ENCODE measurements around the gene ADGRF3.
"Not testable (repeated sequence)": the region's sequence is repeated elsewhere in the genome, so short reads cannot be mapped to it uniquely, and the experiment has no call there.

ADGRF3 gene

DNA sequence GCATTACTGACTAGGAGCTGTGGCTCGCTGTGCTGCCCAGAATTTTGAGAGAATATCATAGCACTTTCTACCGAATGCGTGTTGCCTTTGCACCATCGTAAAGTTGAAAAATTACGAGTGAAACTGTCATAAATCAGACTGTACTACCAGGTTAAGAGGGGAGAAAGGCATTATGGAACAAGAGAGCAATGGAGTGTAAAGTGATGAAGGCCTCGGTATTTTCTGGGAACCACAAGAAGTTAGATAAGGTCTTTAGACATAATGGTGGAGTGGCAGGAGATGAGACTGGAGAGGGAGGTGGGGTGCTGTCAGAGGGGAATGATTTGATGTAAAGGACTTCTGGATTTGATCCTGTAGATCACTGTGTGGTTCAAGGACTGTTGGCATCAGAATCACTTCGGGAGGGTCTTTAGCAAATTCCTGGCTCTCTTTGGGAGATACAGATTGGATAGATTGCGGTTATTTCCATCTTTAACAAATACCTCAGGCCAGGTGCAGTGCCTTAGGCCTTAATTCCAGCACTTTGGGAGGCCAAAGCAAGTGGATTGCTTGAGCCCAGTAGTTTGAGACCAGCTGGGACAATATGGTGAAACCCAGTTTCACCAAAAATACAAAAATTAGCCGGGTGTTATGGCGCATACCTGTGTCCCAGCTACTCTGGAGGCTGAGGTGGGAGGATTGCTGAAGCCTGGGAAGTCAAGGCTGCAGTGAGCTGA is 4.9 kb upstream of the ADGRF3 start:
- DNase-seq, result no peak

- no peak for DNase-seq
These were observed 3.1 kb upstream of the ADGRF3 start for GRCh38 chr2:26349690-26350089.

DNA sequence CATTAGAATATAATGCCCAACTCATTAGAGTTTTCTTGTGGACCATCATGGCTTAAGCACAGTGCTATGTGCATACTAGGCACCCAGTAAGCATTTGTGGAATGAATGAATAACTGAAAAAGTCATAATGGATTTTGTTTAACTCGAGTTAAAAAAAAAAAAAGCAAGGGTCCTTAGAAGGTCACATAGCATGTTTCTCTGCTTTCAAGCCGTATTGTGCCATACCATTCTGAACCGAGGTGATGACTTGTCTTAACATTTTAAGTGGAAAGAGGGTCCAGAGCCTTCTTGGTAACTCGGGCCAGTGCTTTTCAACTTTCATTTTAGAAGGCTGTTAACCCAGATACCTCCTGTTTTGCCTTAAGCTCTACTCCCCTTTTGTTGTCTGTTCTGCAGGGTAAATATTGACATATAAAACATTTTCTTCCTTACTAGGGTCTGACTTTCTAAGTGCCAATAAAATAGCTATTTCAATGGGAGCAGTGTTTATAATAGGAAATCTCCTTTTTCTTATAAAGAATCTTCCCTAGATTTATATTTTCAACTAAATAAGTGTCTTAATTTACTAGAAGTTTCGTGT is 787 bp upstream of the ADGRF3 start:
- no peak for DNase-seq

DNA sequence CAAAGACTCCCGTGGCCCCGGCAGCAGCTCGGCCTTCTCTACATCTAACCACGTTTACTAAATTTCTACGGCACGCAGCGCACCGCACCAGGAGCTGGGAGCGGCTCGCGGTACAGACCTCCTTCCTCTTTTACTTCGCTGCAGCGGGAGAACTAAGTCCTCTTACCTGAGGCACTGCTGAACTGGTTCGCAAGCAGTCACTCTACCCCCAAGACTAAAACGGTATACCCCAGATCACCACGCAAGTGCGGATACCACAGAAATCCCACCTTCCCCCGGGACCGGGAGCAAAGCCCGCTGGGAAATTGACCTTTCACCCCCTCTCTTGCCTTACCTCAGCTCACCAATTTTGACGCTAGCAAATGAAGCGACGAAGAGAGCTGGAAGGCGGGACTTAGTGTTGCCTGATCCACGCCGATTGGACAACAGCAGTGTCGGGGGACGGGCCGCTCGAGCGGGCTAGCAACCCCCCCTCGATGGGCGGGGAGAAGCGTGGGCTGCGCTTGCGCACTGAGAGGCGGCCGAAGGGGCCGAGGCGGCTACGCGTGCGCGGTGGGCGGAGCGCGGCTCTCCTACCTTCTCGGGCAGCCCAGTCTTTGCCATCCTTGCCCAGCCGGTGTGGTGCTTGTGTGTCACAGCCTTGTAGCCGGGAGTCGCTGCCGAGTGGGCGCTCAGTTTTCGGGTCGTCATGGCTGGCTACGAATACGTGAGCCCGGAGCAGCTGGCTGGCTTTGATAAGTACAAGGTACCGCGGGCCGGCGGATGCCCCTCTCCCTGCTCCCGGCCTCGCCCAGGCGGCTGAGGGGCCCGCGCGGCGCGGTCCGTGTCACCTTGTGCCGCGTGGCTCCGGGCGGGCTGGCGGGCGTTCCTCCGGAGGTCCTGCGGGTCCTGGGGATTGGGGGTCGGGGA is 790 bp downstream of the ADGRF3 start, which contains the start of gene SELENOI:
Gene SELENOI (plus strand): TSS at position 599 of the 909 bp plus-strand sequence. CDS start 90 bp downstream, at position 689.
- peak; percentile 100 for DNase-seq

- no peak for DNase-seq
These were observed 1.4 kb downstream of the ADGRF3 start for GRCh38 chr2:26345283-26345544.

GRCh38 chr2:26344581-26345282 is 1.9 kb downstream of the ADGRF3 start:
- DNase-seq, result peak; percentile 89

- DNase-seq, result no peak
These were observed 5.8 kb downstream of the ADGRF3 start for GRCh38 chr2:26340831-26341230.

GRCh38 chr2:26337298-26337697 is 9.3 kb downstream of the ADGRF3 start:
- no peak for DNase-seq

GRCh38 chr2:26336719-26337118 is 9.9 kb downstream of the ADGRF3 start:
- DNase-seq, result no peak

DNA sequence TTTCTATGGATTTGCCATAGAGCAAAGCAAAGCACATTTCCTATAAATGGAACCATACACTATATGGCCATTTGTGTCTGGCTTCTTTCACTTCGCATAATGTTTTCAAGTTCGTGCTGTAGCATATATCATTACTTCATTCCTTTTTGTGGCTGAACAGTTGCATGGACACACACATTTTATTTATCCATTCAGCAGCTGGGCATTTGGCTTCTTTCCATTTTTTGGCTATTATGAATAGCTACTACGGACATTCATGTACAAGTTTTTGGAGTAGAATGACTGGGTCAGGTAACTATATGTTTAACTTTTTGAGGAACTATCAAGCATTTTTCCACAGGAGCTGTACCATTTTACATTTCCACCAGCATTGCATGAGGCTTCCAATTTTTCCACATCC is 11.4 kb downstream of the ADGRF3 start:
- no peak for DNase-seq

- DNase-seq, result no peak
These were observed 13.3 kb downstream of the ADGRF3 start for GRCh38 chr2:26333293-26333692.

DNA sequence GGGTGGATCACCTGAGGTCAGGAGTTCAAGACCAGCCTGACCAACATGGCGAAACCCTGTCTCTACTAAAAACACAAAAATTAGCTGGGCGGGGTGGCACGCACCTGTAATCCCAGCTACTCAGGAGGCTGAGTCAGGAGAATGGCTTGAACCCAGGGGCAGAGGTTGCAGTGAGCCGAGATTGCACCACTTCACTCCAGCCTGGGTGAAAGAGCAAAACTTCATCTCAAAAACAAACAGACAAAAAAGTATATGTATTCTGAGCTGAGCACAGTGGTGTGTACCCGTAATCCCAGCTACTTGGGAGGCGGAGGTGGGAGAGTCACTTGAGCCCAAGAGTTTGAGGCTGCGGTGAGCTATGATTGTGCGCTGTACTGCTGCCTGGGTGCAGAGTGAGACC is 15.3 kb downstream of the ADGRF3 start:
- not testable (repeated sequence) for DNase-seq

DNA sequence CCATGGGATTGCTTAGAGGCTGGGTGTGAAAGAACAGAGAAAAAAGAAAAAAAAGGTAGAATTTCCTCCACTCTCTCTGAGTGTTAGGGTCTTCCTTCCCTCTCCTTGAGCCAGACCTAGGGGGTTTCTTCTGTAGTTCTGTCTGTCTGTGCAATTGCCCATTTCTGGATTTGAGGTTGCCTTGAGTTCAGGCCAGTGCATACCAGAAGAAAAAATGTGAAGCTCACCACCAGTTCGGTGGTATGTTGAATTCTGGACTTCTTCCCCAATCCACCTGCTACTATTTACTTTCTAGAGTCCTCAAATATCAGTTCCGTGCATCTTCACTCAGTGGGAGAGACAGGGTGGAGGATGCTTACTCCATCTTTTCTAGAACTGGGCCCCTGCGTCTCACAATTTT is 16.0 kb downstream of the ADGRF3 start:
- DNase-seq, result no peak

DNA sequence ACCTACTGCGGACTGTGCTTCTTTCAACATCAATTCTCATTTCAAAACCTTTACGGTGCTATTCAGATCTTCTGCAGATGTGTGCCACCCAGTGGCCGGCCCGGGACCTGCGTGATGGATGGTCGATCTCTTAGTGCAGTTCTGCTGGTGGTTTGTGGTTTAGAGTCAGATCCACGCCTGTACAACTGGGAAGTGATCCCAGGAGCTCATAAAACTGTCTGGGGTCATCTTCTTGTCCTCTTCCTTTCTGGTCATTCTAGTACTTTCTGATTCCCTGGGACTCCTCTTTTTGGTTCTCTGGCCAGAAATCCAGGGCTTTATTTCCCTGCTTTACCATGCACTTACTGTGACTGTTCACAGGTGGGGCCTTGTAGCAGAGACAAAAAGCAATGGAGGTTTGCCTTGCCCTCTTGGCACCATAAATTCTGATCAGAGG is 16.5 kb downstream of the ADGRF3 start:
- peak; percentile 95 for DNase-seq

DNA sequence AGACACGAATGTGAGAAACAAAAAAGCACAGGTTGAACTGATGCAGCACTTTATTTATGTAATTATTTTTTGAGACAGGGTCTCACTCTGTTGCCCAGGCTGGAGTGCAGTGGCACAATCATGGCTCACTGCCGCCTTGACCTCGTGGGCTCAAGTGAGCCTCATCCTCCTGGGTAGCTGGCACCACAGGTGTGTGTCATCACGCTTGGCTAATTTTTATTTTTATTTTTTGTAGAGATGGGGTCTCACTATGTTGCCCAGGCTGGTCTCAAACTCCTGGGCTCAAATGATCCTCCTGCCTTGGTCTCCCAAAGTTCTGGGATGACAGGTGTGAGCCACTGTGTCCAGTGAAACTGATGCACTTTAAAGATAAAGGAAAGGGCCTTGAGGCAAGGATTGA is 17.5 kb downstream of the ADGRF3 start:
- DNase-seq, result not testable (repeated sequence)

GRCh38 chr2:26327291-26328272 is 19.0 kb downstream of the ADGRF3 start:
- DNase-seq, result no peak

- no peak for DNase-seq
These were observed 20.1 kb downstream of the ADGRF3 start for GRCh38 chr2:26326514-26326913.

DNA sequence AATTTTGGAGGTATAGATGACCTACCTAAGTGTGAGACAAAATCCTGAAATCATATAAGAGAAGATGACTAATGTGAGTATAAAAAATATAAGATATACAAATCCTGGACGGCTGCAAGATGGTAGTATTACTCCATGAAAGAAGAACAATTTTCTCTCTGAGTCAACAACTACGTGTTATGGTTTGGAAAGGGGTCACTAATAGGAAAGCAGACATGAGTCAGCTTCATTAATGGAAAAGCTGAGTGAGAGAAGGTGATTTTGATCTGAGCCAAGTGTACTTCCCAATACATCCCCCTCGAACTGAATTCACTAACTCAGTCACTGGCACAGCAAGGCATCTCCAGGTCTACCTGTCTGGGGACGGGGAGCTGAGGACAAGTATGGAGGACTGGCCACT is 20.7 kb downstream of the ADGRF3 start:
- DNase-seq, result no peak

DNA sequence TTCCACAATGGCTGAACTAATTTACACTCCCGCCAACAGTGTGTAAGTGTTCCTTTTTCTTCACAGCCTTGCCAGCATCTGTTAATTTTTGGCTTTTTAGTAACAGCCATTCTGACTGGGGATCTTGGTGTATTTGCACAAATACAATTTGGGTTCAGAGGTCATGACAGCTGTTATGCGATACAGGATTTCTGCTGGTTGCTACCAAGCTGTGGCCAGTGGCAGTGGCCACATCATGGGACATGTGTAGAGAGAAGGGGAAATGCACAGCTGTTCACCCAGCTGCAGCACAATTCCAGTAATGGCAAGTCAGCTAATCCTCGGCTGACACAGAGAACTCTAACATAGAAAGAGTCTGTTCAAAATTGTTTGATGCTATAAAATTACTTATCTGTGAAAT is 21.7 kb downstream of the ADGRF3 start:
- no peak for DNase-seq

- DNase-seq, result not testable (repeated sequence)
These were observed 22.1 kb downstream of the ADGRF3 start for GRCh38 chr2:26324479-26324878.

GRCh38 chr2:26318950-26319349 is 27.6 kb downstream of the ADGRF3 start:
- no peak for DNase-seq

Measured in islet precursor cell (in vitro differentiated cells).